MM.1S (cell line): Measurements from ENCODE around the gene ARHGEF7.
"Not testable (repeated sequence)": the region's sequence is repeated elsewhere in the genome, so short reads cannot be mapped to it uniquely, and the experiment has no call there.

ENCODE experiments used
- DNase-seq: peaks from one replicate; pipeline ENCODE4 v3.0.0-alpha.2; 2015
- H2AFZ ChIP-seq: fragments of 300-600 bp; sonication (generic); 2 replicates; pipeline ENCODE4 v1.6.0; 2016; ENCODE audit warnings: antibody characterized with exemption, low read length
- H3F3A ChIP-seq: fragments of 300-600 bp; sonication (generic); 2 replicates; pipeline ENCODE4 v1.6.1; 2016; ENCODE audit warnings: mild to moderate bottlenecking, antibody characterized with exemption, low read length, moderate library complexity, mixed read lengths; ENCODE audit not compliant: insufficient read depth
- H3K27ac ChIP-seq: fragments of 300-600 bp; sonication (generic); 2 replicates; pipeline ENCODE4 v1.5.1; 2016; ENCODE audit warnings: mild to moderate bottlenecking, low read length
- H3K27me3 ChIP-seq: fragments of 300-600 bp; sonication (generic); replicated peaks from 2 replicates; pipeline ENCODE4 v1.6.0; 2016; ENCODE audit warnings: low read length; ENCODE audit not compliant: insufficient read depth
- H3K36me3 ChIP-seq: fragments of 300-600 bp; sonication (generic); replicated peaks from 2 replicates; pipeline ENCODE4 v1.6.1; 2016; ENCODE audit warnings: mild to moderate bottlenecking, low read length, mixed read lengths; ENCODE audit not compliant: insufficient read depth
- H3K4me1 ChIP-seq: fragments of 300-600 bp; sonication (generic); 2 replicates; pipeline ENCODE4 v1.6.1; 2016; ENCODE audit warnings: low read length, mixed read lengths
- H3K4me2 ChIP-seq: fragments of 300-600 bp; sonication (generic); 2 replicates; pipeline ENCODE4 v1.6.0; 2016; ENCODE audit warnings: low read depth, low read length
- H3K4me3 ChIP-seq: fragments of 300-600 bp; sonication (generic); 2 replicates; pipeline ENCODE4 v1.5.1; 2016; ENCODE audit warnings: low read length, mixed read lengths
- H3K79me2 ChIP-seq: fragments of 300-600 bp; sonication (generic); 2 replicates; pipeline ENCODE4 v1.6.1; 2016; ENCODE audit warnings: mixed run types, low read length, mixed read lengths
- H3K9ac ChIP-seq: fragments of 300-600 bp; sonication (generic); 2 replicates; pipeline ENCODE4 v1.6.1; 2016; ENCODE audit warnings: low read length, mixed read lengths
- H3K9me2 ChIP-seq: fragments of 300-600 bp; sonication (generic); replicated peaks from 2 replicates; pipeline ENCODE4 v1.6.1; 2016; ENCODE audit warnings: mild to moderate bottlenecking, low read length, mixed read lengths; ENCODE audit not compliant: insufficient read depth
- H3K9me3 ChIP-seq: fragments of 300-600 bp; sonication (generic); replicated peaks from 2 replicates; pipeline ENCODE4 v1.6.1; 2016; ENCODE audit warnings: mild to moderate bottlenecking, low read length, mixed read lengths; ENCODE audit not compliant: insufficient read depth
- H4K20me1 ChIP-seq: fragments of 300-600 bp; sonication (generic); 2 replicates; pipeline ENCODE4 v1.6.1; 2016; ENCODE audit warnings: mild to moderate bottlenecking, low read length, moderate library complexity, mixed read lengths; ENCODE audit not compliant: insufficient read depth
- CTCF ChIP-seq: fragments of 300-600 bp; sonication (generic); IDR thresholded peaks from 2 replicates; pipeline ENCODE4 v1.5.1; 2016; ENCODE audit warnings: antibody characterized with exemption, low read length, mixed read lengths
- EZH2 ChIP-seq: fragments of 300-600 bp; sonication (generic); optimal IDR thresholded peaks from 2 replicates; pipeline ENCODE3; 2017; ENCODE audit warnings: low read depth, mild to moderate bottlenecking, antibody characterized with exemption, low read length, mixed read lengths
- EZH2phosphoT487 ChIP-seq: fragments of 300-600 bp; sonication (generic); IDR thresholded peaks from 2 replicates; pipeline ENCODE4 v1.6.1; 2018; ENCODE audit warnings: antibody characterized with exemption, low read length

ARHGEF7 gene

GRCh38 chr13:111198732-111199378, 83.7 kb downstream of the ARHGEF7 start:
- H3K4me3 ChIP-seq, DNase-seq, H2AFZ ChIP-seq, H3K9me3 ChIP-seq, H4K20me1 ChIP-seq, H3K27ac ChIP-seq, H3K9me2 ChIP-seq, H3K9ac ChIP-seq, H3K36me3 ChIP-seq, H3F3A ChIP-seq, H3K4me2 ChIP-seq, H3K27me3 ChIP-seq: not testable (repeated sequence)
- peaks cover 21% of the 10 kb centered on the region for H3K4me1 ChIP-seq
- H3K79me2 ChIP-seq = peaks cover 56% of the 10 kb centered on the region

GRCh38 chr13:111201304-111201940, 86.3 kb downstream of the ARHGEF7 start:
- Histone ChIP-seq H3K27ac (no peak overlapping the region), H2AFZ (no peak overlapping the region), H3K27me3 (no peaks in the 10 kb centered on the region), H3K4me1 (peaks cover 21% of the 10 kb centered on the region), H3K9ac (no peak overlapping the region), H3K9me3 (no peaks in the 10 kb centered on the region), H3K79me2 (peaks cover 80% of the 10 kb centered on the region), H3K4me2 (0 out of 2 replicates have a peak overlapping the region, but pooled peaks have one; percentile 41), H3K9me2 (no peaks in the 10 kb centered on the region), H3F3A (peaks cover 6% of the 10 kb centered on the region; the same call in 1 of the 2 replicates), H4K20me1 (no peaks in the 10 kb centered on the region), H3K4me3 (no peak overlapping the region), H3K36me3 (no peaks in the 10 kb centered on the region)
- no peak for TF ChIP-seq CTCF
- TF ChIP-seq EZH2 = no peak
- no peak for TF ChIP-seq EZH2phosphoT487
- DNase-seq = no peak

- Histone ChIP-seq H3K36me3 (no peaks in the 10 kb centered on the region), H3K79me2 (peaks cover 84% of the 10 kb centered on the region), H3K4me3 (no peak overlapping the region), H3F3A (peaks cover 6% of the 10 kb centered on the region; the same call in 1 of the 2 replicates), H3K27ac (peak overlapping the region; percentile 52; the same call in 1 of the 2 replicates), H3K9me3 (no peaks in the 10 kb centered on the region), H3K27me3 (no peaks in the 10 kb centered on the region), H3K4me2 (peak overlapping the region; percentile 41), H3K4me1 (peaks cover 21% of the 10 kb centered on the region), H3K9me2 (no peaks in the 10 kb centered on the region), H3K9ac (no peak overlapping the region), H4K20me1 (no peaks in the 10 kb centered on the region), H2AFZ (no peak overlapping the region)
- DNase-seq = no peak
- TF ChIP-seq EZH2 (no peak), CTCF (no peak)
These were observed 87.1 kb downstream of the ARHGEF7 start for GRCh38 chr13:111202156-111202621.

- H3K4me2 ChIP-seq = peak overlapping the region; percentile 41
- DNase-seq = peak; percentile 50
- no peaks in the 10 kb centered on the region for H3K36me3 ChIP-seq
- H3K27me3 ChIP-seq = no peaks in the 10 kb centered on the region
- TF ChIP-seq EZH2phosphoT487 (no peak), CTCF (no peak), EZH2 (no peak)
- no peak overlapping the region for H2AFZ ChIP-seq
- peaks cover 21% of the 10 kb centered on the region for H3K4me1 ChIP-seq
- no peaks in the 10 kb centered on the region for H3K9me2 ChIP-seq
- H3F3A ChIP-seq = peaks cover 6% of the 10 kb centered on the region; the same call in 1 of the 2 replicates
- H3K9me3 ChIP-seq = no peaks in the 10 kb centered on the region
- H3K27ac ChIP-seq = peak overlapping the region; percentile 52; the same call in 1 of the 2 replicates
- no peaks in the 10 kb centered on the region for H4K20me1 ChIP-seq
- H3K79me2 ChIP-seq = peaks cover 88% of the 10 kb centered on the region
- no peak overlapping the region for H3K9ac ChIP-seq
- H3K4me3 ChIP-seq = no peak overlapping the region
These were observed 87.6 kb downstream of the ARHGEF7 start for GRCh38 chr13:111202745-111203144.
